NCI-H460 (cell line): ENCODE results near the gene DHDH. TPM values are rescaled to one million over a fixed set of nuclear protein-coding genes. Genes with fewer than 3 reads are reported as not detected.

ENCODE experiments used
- DNase-seq: peaks from one replicate; pipeline ENCODE4 v3.0.0-alpha.2; 2016; ENCODE audit warnings: low read depth; ENCODE audit errors: extremely low read depth
- total RNA-seq: library from RNA; depleted of rRNA; stranded (reverse); fragments of >200 nt; shearing (Covaris generic); gene quantifications from 2 replicates; pipeline ENCODE4 v1.2.3, GENCODE V29; 2014

The DHDH gene
- total RNA-seq, 1 experiment from 2014 or later, result not detected

DNA sequence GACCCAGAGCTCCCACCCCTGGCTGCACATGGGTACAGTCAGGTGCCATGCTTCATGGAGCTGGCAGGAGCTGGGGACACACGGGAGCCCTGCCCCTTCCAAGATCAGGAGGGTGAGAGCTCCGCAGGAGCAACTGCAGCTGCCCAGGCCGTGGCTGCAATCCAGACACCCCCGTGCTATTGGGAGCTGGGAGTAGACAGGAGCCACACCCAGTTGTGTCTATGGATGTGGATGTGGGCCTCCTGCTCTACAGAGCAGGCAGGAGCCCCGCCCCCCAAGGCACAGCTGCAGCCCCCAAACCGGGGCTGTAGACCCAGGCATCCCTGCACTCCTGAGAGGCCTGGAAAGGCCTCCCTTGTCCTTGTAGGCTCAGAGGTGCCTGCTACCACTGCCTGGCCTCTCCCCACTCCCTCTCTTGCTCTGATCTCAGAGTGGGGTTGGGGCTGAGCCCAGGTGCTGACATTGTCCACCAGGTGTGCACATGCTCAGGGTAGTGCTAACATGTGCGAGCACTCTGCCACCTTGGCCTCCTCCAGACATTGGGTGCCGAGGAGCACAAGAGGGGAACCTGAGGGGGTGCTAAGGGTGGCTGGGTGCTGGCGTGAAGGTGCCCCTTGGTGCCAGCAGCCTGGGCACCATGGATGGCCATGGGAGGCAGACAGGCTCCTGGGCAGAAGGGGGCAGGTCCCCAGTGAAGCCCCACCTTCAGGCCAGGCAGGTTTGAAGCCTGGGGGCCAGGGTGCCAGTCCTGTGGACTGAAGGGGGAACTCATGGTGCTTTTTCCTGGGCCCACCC, 13.2 kb downstream of the DHDH start:
- DNase-seq, result no peak

DNA sequence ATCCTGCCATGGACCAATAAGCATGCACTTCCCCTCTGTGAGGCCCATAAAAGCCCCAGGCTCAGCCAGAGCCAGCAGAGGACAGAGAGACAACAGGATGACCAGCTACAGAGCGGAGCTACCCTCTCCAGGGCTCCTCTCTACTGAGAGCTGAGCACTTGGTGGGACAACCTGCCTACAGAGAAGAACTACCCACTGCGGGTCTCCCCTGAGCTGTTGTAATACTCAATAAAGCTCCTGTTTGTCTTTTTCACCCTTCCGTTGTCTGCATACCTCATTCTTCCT, 13.7 kb downstream of the DHDH start:
- DNase-seq, result no peak

DNA sequence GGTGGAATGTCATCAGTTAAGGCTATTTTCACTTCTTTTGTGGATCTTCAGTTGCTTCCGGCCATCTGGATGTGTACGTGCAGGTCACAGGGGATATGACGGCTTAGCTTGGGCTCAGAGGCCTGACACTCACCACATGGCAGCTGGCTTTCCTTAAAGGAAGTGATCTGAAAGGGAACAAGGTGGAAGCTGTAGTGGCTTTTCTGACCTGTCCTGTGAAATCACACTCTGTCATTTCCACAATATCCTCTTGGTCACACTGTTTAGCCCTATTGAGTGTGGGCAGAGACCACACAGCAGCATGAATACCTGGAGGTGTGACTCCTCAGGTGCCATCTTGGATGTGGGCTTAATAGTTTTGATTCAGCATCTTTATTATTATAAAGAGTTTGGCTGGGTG, 16.7 kb downstream of the DHDH start:
- DNase-seq, result no peak

DNA sequence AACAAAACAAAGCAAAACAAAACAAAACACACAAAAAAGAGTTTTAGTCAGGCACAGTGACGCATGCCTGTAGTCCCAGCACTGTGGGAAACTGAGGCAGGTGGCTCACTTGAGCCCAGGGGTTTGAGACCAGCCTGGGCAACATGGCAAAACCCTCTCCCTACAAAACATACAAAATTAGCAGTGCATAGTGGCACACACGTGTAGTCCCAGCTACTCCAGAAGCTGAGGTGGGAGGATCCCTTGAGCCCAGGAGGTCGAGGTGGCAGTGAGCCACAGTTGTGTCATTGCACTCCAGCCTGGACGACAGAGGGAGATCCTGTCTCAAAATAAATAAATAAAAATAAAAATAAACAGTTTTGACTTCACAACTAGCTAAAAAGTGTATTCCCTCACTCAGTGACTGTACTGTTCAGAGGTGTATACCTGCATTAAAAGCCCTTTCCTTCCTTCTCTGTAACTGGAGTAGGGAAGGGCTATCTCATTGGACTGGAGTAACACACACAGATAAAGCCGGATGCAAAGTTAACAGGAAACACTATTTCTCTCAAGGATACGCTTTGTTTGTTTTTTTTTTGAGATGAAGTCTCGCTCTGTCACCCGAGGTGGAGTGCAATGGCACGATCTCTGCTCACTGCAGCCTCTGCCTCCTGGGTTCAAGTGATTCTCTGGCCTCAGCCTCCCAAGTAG, 17.5 kb downstream of the DHDH start:
- DNase-seq, result no peak

- DNase-seq, result no peak
These were observed 19.6 kb downstream of the DHDH start for GRCh38 chr19:48953141-48953540.

- DNase-seq, result no peak
These were observed 20.6 kb downstream of the DHDH start for GRCh38 chr19:48953990-48954594.

- peak; percentile 94 for DNase-seq
These were observed 21.3 kb downstream of the DHDH start, which contains the start of gene BAX for GRCh38 chr19:48954595-48955307. TSS of gene BAX (plus strand) at chr19:48954875. CDS start at chr19:48954929, 54 bp downstream.

DNA sequence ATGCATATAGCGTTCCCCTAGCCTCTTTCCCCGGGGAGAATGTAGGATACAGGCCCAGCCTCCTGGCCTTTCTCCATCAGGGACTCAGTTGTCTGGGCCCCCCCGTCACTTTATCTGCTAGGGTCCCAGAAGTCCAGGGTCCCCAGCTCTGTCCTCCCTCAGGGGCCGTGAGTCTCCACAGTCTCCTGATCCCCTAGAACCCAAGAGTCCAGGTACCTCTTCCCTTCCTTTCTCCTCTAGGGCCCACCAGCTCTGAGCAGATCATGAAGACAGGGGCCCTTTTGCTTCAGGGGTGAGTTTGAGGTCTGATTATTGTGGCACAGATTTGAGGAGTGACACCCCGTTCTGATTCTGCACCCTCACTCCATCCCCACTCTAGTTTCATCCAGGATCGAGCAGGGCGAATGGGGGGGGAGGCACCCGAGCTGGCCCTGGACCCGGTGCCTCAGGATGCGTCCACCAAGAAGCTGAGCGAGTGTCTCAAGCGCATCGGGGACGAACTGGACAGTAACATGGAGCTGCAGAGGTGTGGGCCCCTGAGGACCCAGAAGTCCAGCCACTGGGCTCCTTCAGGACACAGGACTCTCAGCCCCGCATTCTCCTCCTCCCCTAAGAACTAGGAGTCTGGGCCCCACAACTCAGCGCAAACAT, 21.9 kb downstream of the DHDH start:
- DNase-seq, result no peak

DNA sequence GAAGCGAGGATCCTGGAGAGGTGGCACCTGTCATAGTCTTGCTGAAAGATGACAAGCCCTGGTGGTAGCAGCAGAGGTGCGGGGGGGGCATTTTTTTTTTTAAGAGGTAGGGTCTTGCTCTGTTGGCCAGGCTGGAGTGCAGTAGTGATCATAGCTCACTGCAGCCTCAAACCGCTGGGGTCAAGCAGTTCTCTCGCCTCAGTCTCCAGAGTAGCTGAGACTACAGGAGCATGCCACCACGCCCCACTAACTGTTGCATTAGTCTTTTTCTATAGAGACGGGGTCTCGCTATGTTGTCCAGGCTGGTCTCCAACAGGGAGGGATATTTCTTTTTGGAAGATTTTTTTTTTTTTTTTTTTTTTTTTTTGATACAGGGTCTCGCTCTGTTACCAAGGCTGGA, 24.5 kb downstream of the DHDH start:
- no peak for DNase-seq

- DNase-seq, result no peak
These were observed 26.1 kb downstream of the DHDH start for GRCh38 chr19:48959341-48960239.

GRCh38 chr19:48961051-48961649, 27.7 kb downstream of the DHDH start:
- DNase-seq, result no peak

- no peak for DNase-seq
These were observed 28.2 kb downstream of the DHDH start for GRCh38 chr19:48961673-48962028.

DNA sequence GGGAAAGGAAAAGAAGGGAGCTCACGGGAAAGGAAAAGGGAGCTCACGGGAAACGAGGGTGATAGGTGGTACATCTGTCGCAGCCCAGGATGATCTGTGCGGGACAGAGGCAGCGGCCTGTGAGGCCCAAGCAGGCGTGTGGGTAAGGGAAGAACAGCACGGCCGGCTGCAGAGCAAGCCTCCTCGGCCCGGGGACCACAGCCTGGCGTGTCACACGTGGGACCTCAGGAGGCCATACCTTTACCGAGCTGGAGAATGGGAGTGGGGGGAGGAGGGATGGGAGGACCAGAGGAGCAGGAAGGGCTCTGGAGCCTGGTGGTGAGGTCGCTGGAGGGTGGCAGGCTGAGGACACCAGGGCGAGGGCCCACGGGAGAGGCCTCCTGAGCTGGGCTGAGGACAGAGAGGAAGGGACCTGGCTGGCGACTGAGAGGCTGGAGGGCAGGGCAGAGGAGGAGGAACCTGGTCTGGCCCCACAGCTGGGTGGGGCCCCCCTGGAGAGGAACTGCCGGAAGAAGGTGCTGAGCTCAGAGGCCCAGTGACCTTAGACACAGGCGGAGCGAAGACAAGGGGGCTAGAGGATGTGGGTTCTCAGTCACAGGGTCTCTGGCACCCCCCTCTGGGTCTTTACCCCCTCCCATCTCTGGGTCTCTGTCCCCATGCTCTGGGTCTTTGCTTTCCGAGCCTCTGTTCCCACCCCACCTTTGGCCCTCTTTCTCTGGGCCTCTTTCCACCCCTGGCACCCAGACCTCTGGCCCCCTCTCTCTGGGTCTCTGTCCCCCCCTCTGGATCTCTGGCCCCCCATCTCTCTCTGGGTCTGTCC, 28.7 kb downstream of the DHDH start:
- peak; percentile 65 for DNase-seq

- DNase-seq, result no peak
These were observed 29.3 kb downstream of the DHDH start for GRCh38 chr19:48962849-48963165.

GRCh38 chr19:48963371-48964204, 30.1 kb downstream of the DHDH start:
- peak; percentile 65 for DNase-seq

- DNase-seq, result no peak
These were observed 30.9 kb downstream of the DHDH start for GRCh38 chr19:48964205-48965039.
